ENCODE results near the gene DCDC2B.

DCDC2B gene

GRCh38 chr1:32223683-32224082, 14.8 kb downstream of the DCDC2B start:
- peak overlapping the region; percentile 13; the same call in 1 of the 2 replicates for H3K4me3 ChIP-seq (ENCODE audit: low read depth, low read length)
- TF ChIP-seq CTCF (IDR thresholded peaks at IDR 0.05; ENCODE audit: insufficient read depth, low read depth, low read length, missing control alignments) = no peak

GRCh38 chr1:32224285-32224684, 15.4 kb downstream of the DCDC2B start:
- TF ChIP-seq CTCF (IDR thresholded peaks at IDR 0.05; ENCODE audit: insufficient read depth, low read depth, low read length, missing control alignments) = no peak
- no peak for DNase-seq (ENCODE audit: low read depth)

More at GRCh38 chr1:32223683-32224082, 14.8 kb downstream of the DCDC2B start:
- DNase-seq (ENCODE audit: low read depth) = no peak

GRCh38 chr1:32228771-32229170, 19.9 kb downstream of the DCDC2B start:
- no peak for TF ChIP-seq CTCF (IDR thresholded peaks at IDR 0.05; ENCODE audit: insufficient read depth, low read depth, low read length, missing control alignments)
- no peak for DNase-seq (ENCODE audit: low read depth)
- H3K4me3 ChIP-seq (ENCODE audit: low read depth, low read length) = no peak overlapping the region

More at GRCh38 chr1:32224285-32224684, 15.4 kb downstream of the DCDC2B start:
- no peak overlapping the region for H3K4me3 ChIP-seq (ENCODE audit: low read depth, low read length)

GRCh38 chr1:32231843-32232432, 23.0 kb downstream of the DCDC2B start:
- no peak for TF ChIP-seq CTCF (IDR thresholded peaks at IDR 0.05; ENCODE audit: insufficient read depth, low read depth, low read length, missing control alignments)
- H3K4me3 ChIP-seq (ENCODE audit: low read depth, low read length) = no peak overlapping the region
- no peak for DNase-seq (ENCODE audit: low read depth)

GRCh38 chr1:32232558-32233304, 23.8 kb downstream of the DCDC2B start:
- no peak overlapping the region for H3K4me3 ChIP-seq (ENCODE audit: low read depth, low read length)
- TF ChIP-seq CTCF (IDR thresholded peaks at IDR 0.05; ENCODE audit: insufficient read depth, low read depth, low read length, missing control alignments) = no peak
- DNase-seq (ENCODE audit: low read depth) = no peak

- H3K4me3 ChIP-seq (ENCODE audit: low read depth, low read length) = no peak overlapping the region
- TF ChIP-seq CTCF (IDR thresholded peaks at IDR 0.05; ENCODE audit: insufficient read depth, low read depth, low read length, missing control alignments) = no peak
- DNase-seq (ENCODE audit: low read depth) = no peak
Measured at GRCh38 chr1:32234792-32235191, 25.9 kb downstream of the DCDC2B start.
